Ishikawa (cell line): ENCODE measurements around the gene C6orf89.
A peak's percentile ranks its signal among the peaks of the same experiment; 100 is the strongest.

ENCODE experiments used
- CEBPB ChIP-seq: IDR thresholded peaks from 2 replicates; pipeline ENCODE4 v1.6.1; 2012
- CREB1 ChIP-seq: IDR thresholded peaks from 2 replicates; pipeline ENCODE4 v1.6.1; 2012; ENCODE audit warnings: low read depth
- EGR1 ChIP-seq: IDR thresholded peaks from 2 replicates; pipeline ENCODE4 v1.6.1; 2012
- EP300 ChIP-seq: IDR thresholded peaks from 2 replicates; pipeline ENCODE4 v1.6.1; 2012; ENCODE audit warnings: borderline replicate concordance
- FOXM1 ChIP-seq: IDR thresholded peaks from 2 replicates; pipeline ENCODE4 v1.6.1; 2012; ENCODE audit warnings: low read depth, borderline replicate concordance
- MAX ChIP-seq: IDR thresholded peaks from 2 replicates; pipeline ENCODE4 v1.6.1; 2012
- NFIC ChIP-seq: IDR thresholded peaks from 2 replicates; pipeline ENCODE4 v1.6.1; 2012
- RAD21 ChIP-seq: IDR thresholded peaks from 2 replicates; pipeline ENCODE4 v1.6.1; 2012; ENCODE audit warnings: low read depth
- REST ChIP-seq: IDR thresholded peaks from 2 replicates; pipeline ENCODE4 v1.6.1; 2012; ENCODE audit warnings: low read depth, mild to moderate bottlenecking
- TAF1 ChIP-seq: IDR thresholded peaks from 2 replicates; pipeline ENCODE4 v1.6.1; 2012; ENCODE audit warnings: low read depth, mild to moderate bottlenecking
- TCF12 ChIP-seq: IDR thresholded peaks from 2 replicates; pipeline ENCODE4 v1.6.1; 2012; ENCODE audit warnings: low read depth
- TEAD4 ChIP-seq: IDR thresholded peaks from 2 replicates; pipeline ENCODE4 v1.6.1; 2012
- USF1 ChIP-seq: IDR thresholded peaks from 2 replicates; pipeline ENCODE4 v1.6.1; 2012
- YY1 ChIP-seq: IDR thresholded peaks from 2 replicates; pipeline ENCODE4 v1.6.1; 2012; ENCODE audit warnings: low read depth
- ZBTB7A ChIP-seq: IDR thresholded peaks from 2 replicates; pipeline ENCODE4 v1.6.1; 2012; ENCODE audit warnings: low read depth

The C6orf89 gene

GRCh38 chr6:36837686-36838085, 48.1 kb upstream of the C6orf89 start:
- TF ChIP-seq CREB1 (no peak), RAD21 (no peak), CEBPB (no peak), FOXM1 (no peak), EGR1 (no peak), REST (no peak), TEAD4 (no peak), TAF1 (no peak), ZBTB7A (no peak), YY1 (no peak), USF1 (no peak), TCF12 (no peak), NFIC (no peak), MAX (no peak), EP300 (no peak)

GRCh38 chr6:36838896-36839748, 46.6 kb upstream of the C6orf89 start, which contains the start of gene CPNE5:
CPNE5 (minus strand) TSS chr6:36839444; CDS start chr6:36839377, 67 bp downstream.
- no peak for TF ChIP-seq CEBPB
- TF ChIP-seq MAX: no peak
- TF ChIP-seq TEAD4: no peak
- no peak for TF ChIP-seq NFIC
- no peak for TF ChIP-seq FOXM1
- TF ChIP-seq ZBTB7A: no peak
- no peak for TF ChIP-seq CREB1
- TF ChIP-seq YY1: no peak
- no peak for TF ChIP-seq USF1
- no peak for TF ChIP-seq EGR1
- TF ChIP-seq EP300: no peak
- TF ChIP-seq TAF1: no peak

- peak; percentile 77 for TF ChIP-seq ZBTB7A
- TF ChIP-seq MAX: no peak
Measured at GRCh38 chr6:36839749-36840431, 45.9 kb upstream of the C6orf89 start.

GRCh38 chr6:36840432-36841403, 45.0 kb upstream of the C6orf89 start:
- no peak for TF ChIP-seq REST
- no peak for TF ChIP-seq EP300
- no peak for TF ChIP-seq RAD21

- TF ChIP-seq MAX: no peak
- no peak for TF ChIP-seq ZBTB7A
- no peak for TF ChIP-seq EP300
- TF ChIP-seq EGR1: no peak
- no peak for TF ChIP-seq USF1
- no peak for TF ChIP-seq FOXM1
- no peak for TF ChIP-seq TAF1
Measured at GRCh38 chr6:36841756-36842155, 44.0 kb upstream of the C6orf89 start.
